Skeletal muscle satellite cell (primary cell): Measurements from ENCODE around the gene RGS11.

Source experiments
- H3K27me3 ChIP-seq: 2 replicates; pipeline ENCODE4 v1.7.0; 2013; ENCODE audit warnings: low read length; ENCODE audit not compliant: control insufficient read depth, insufficient read depth
- H3K36me3 ChIP-seq: 2 replicates; pipeline ENCODE4 v1.7.0; 2013; ENCODE audit warnings: mild to moderate bottlenecking, control low read depth, low read length; ENCODE audit not compliant: insufficient read depth
- H3K4me1 ChIP-seq: 2 replicates; pipeline ENCODE4 v1.7.0; 2013; ENCODE audit warnings: low read length; ENCODE audit not compliant: control insufficient read depth, insufficient read depth
- H3K4me2 ChIP-seq: 2 replicates; pipeline ENCODE4 v1.7.0; 2013; ENCODE audit warnings: mild to moderate bottlenecking, low read length
- H3K4me3 ChIP-seq: 2 replicates; pipeline ENCODE4 v1.7.0; 2013; ENCODE audit warnings: low read length
- H3K9ac ChIP-seq: 2 replicates; pipeline ENCODE4 v1.7.0; 2013; ENCODE audit warnings: mild to moderate bottlenecking, low read depth, low read length, moderate library complexity
- H3K9me3 ChIP-seq: replicated peaks from 2 replicates; pipeline ENCODE4 v1.7.0; 2013; ENCODE audit warnings: mild to moderate bottlenecking, control low read depth, low read length

Gene RGS11

GRCh38 chr16:293043-293775, 17.5 kb upstream of the RGS11 start:
- Histone ChIP-seq H3K27me3 (no peaks in the 10 kb centered on the region), H3K4me3 (no peak overlapping the region), H3K36me3 (peaks cover 24% of the 10 kb centered on the region), H3K4me1 (no peaks in the 10 kb centered on the region), H3K9ac (no peak overlapping the region), H3K4me2 (no peak overlapping the region), H3K9me3 (no peaks in the 10 kb centered on the region)

- no peak overlapping the region for H3K4me2 ChIP-seq
- no peak overlapping the region for H3K9ac ChIP-seq
- H3K27me3 ChIP-seq, result no peaks in the 10 kb centered on the region
- no peaks in the 10 kb centered on the region for H3K9me3 ChIP-seq
- no peak overlapping the region for H3K4me3 ChIP-seq
- peaks cover 24% of the 10 kb centered on the region for H3K36me3 ChIP-seq
- no peaks in the 10 kb centered on the region for H3K4me1 ChIP-seq
Observed at GRCh38 chr16:291539-291938, 15.8 kb upstream of the RGS11 start.

GRCh38 chr16:290681-291405, 15.1 kb upstream of the RGS11 start:
- no peak overlapping the region for H3K4me2 ChIP-seq
- H3K4me1 ChIP-seq, result no peaks in the 10 kb centered on the region
- no peaks in the 10 kb centered on the region for H3K9me3 ChIP-seq
- no peak overlapping the region for H3K9ac ChIP-seq
- no peaks in the 10 kb centered on the region for H3K27me3 ChIP-seq
- H3K36me3 ChIP-seq, result peaks cover 24% of the 10 kb centered on the region
- H3K4me3 ChIP-seq, result no peak overlapping the region

GRCh38 chr16:290015-290680, 14.4 kb upstream of the RGS11 start:
- no peak overlapping the region for H3K4me3 ChIP-seq
- H3K36me3 ChIP-seq, result peaks cover 24% of the 10 kb centered on the region
- no peaks in the 10 kb centered on the region for H3K4me1 ChIP-seq
- no peak overlapping the region for H3K9ac ChIP-seq
- H3K4me2 ChIP-seq, result no peak overlapping the region
- no peaks in the 10 kb centered on the region for H3K9me3 ChIP-seq
- H3K27me3 ChIP-seq, result no peaks in the 10 kb centered on the region

GRCh38 chr16:289395-289997, 13.8 kb upstream of the RGS11 start:
- H3K4me2 ChIP-seq, result no peak overlapping the region
- H3K9me3 ChIP-seq, result no peaks in the 10 kb centered on the region
- H3K4me3 ChIP-seq, result no peak overlapping the region
- no peaks in the 10 kb centered on the region for H3K27me3 ChIP-seq
- H3K36me3 ChIP-seq, result peaks cover 24% of the 10 kb centered on the region
- H3K9ac ChIP-seq, result no peak overlapping the region
- H3K4me1 ChIP-seq, result no peaks in the 10 kb centered on the region

GRCh38 chr16:287981-288920, 12.5 kb upstream of the RGS11 start:
- no peak overlapping the region for H3K4me3 ChIP-seq
- H3K4me1 ChIP-seq, result no peaks in the 10 kb centered on the region
- no peaks in the 10 kb centered on the region for H3K9me3 ChIP-seq
- no peaks in the 10 kb centered on the region for H3K27me3 ChIP-seq
- H3K9ac ChIP-seq, result no peak overlapping the region
- H3K36me3 ChIP-seq, result peaks cover 24% of the 10 kb centered on the region
- no peak overlapping the region for H3K4me2 ChIP-seq

- Histone ChIP-seq H3K4me3 (no peak overlapping the region), H3K9ac (no peak overlapping the region), H3K36me3 (peaks cover 19% of the 10 kb centered on the region), H3K4me2 (no peak overlapping the region), H3K27me3 (peaks cover 4% of the 10 kb centered on the region), H3K9me3 (no peaks in the 10 kb centered on the region), H3K4me1 (no peaks in the 10 kb centered on the region)
Observed at GRCh38 chr16:287298-287811, 11.6 kb upstream of the RGS11 start.

GRCh38 chr16:286491-287297, 10.9 kb upstream of the RGS11 start:
- peaks cover 17% of the 10 kb centered on the region for H3K36me3 ChIP-seq
- H3K4me2 ChIP-seq, result no peak overlapping the region

GRCh38 chr16:285146-286055, 9.7 kb upstream of the RGS11 start:
- Histone ChIP-seq H3K27me3 (peaks cover 17% of the 10 kb centered on the region), H3K9ac (no peak overlapping the region), H3K36me3 (peaks cover 17% of the 10 kb centered on the region), H3K4me3 (no peak overlapping the region), H3K9me3 (no peaks in the 10 kb centered on the region), H3K4me1 (no peaks in the 10 kb centered on the region), H3K4me2 (no peak overlapping the region)

More at GRCh38 chr16:286491-287297, 10.9 kb upstream of the RGS11 start:
- Histone ChIP-seq H3K27me3 (peaks cover 8% of the 10 kb centered on the region), H3K9me3 (no peaks in the 10 kb centered on the region), H3K4me1 (no peaks in the 10 kb centered on the region), H3K9ac (no peak overlapping the region), H3K4me3 (no peak overlapping the region)
